Inferior parietal cortex (tissue), 1 donor: ENCODE data around the gene SPRED2.

Experiments used
- DNase-seq: peaks from one replicate; pipeline ENCODE4 v3.0.0-alpha.2; 2016; ENCODE audit errors: extremely low spot score

The SPRED2 gene

GRCh38 chr2:65277791-65278483 lies 154.5 kb downstream of the SPRED2 start:
- DNase-seq = no peak

- no peak for DNase-seq
These were observed 155.3 kb downstream of the SPRED2 start for GRCh38 chr2:65277118-65277517.

- DNase-seq = no peak
These were observed 155.8 kb downstream of the SPRED2 start for GRCh38 chr2:65276609-65277008.

- no peak for DNase-seq
These were observed 157.1 kb downstream of the SPRED2 start for GRCh38 chr2:65275141-65275915.

- DNase-seq = no peak
These were observed 159.1 kb downstream of the SPRED2 start for GRCh38 chr2:65273344-65273743.

GRCh38 chr2:65268957-65269356 lies 163.4 kb downstream of the SPRED2 start:
- no peak for DNase-seq

- no peak for DNase-seq
These were observed 165.4 kb downstream of the SPRED2 start for GRCh38 chr2:65267008-65267407.

GRCh38 chr2:65265671-65266045 lies 166.7 kb downstream of the SPRED2 start:
- DNase-seq = no peak

GRCh38 chr2:65264821-65265670 lies 167.4 kb downstream of the SPRED2 start:
- peak; percentile 82 for DNase-seq

GRCh38 chr2:65263986-65264385 lies 168.4 kb downstream of the SPRED2 start:
- no peak for DNase-seq

GRCh38 chr2:65263262-65263661 lies 169.1 kb downstream of the SPRED2 start:
- DNase-seq = no peak

GRCh38 chr2:65261676-65262075 lies 170.7 kb downstream of the SPRED2 start:
- DNase-seq = no peak
